Head of caudate nucleus (tissue), 42 donors: ENCODE results near the gene ANKFY1.
"Not testable (repeated sequence)": the region's sequence is repeated elsewhere in the genome, so short reads cannot be mapped to it uniquely, and the experiment has no call there.

Experiments used
- DNase-seq, 42 donors: peaks; one replicate each; pipeline versions ENCODE4 v3.0.0 to v3.0.0-alpha.2; 2020 to 2021; ENCODE audit warnings: mixed read lengths in 7 of 42
- intact Hi-C: fragments of 100-400 bp; cut with DNase I; formaldehyde crosslinking; loops from one replicate; pipeline ENCODE4 v1.15.0; 2022

The ANKFY1 gene

GRCh38 chr17:4143563-4144421, 120.0 kb downstream of the ANKFY1 start:
- intact Hi-C loops, result no loop called here
- peak; percentile 81 to 95 (median 91) for DNase-seq

GRCh38 chr17:4142107-4142900, 121.5 kb downstream of the ANKFY1 start:
- intact Hi-C loops, result no loop called here

GRCh38 chr17:4140125-4140524, 123.7 kb downstream of the ANKFY1 start:
- DNase-seq, result no peak
- intact Hi-C loops, result no loop called here

More at GRCh38 chr17:4142107-4142900, 121.5 kb downstream of the ANKFY1 start:
- DNase-seq, result peak in 17 of 42 donors; percentile 7 to 46 (median 21)

GRCh38 chr17:4138906-4139526, 124.8 kb downstream of the ANKFY1 start:
- intact Hi-C loops, DNase-seq: not testable (repeated sequence)

- DNase-seq, result peak in 31 of 42 donors; percentile 9 to 72 (median 35)
- intact Hi-C loops, result no loop called here
These were observed 127.4 kb downstream of the ANKFY1 start for GRCh38 chr17:4136373-4136772.

GRCh38 chr17:4135489-4135888, 128.3 kb downstream of the ANKFY1 start:
- no peak for DNase-seq
- intact Hi-C loops, result no loop called here

- no peak for DNase-seq
- intact Hi-C loops, result no loop called here
These were observed 129.1 kb downstream of the ANKFY1 start for GRCh38 chr17:4134721-4135120.

- intact Hi-C loops, result no loop called here
- DNase-seq, result peak in 12 of 42 donors; percentile 8 to 48 (median 23)
These were observed 133.1 kb downstream of the ANKFY1 start for GRCh38 chr17:4130715-4131114.

GRCh38 chr17:4127555-4127954, 136.2 kb downstream of the ANKFY1 start:
- intact Hi-C loops, result no loop called here
- DNase-seq, result no peak

GRCh38 chr17:4125552-4125951, 138.2 kb downstream of the ANKFY1 start:
- no peak for DNase-seq
- intact Hi-C loops, result no loop called here

- DNase-seq, result no peak
- intact Hi-C loops, result no loop called here
These were observed 138.8 kb downstream of the ANKFY1 start for GRCh38 chr17:4124999-4125398.

GRCh38 chr17:4120332-4120731, 143.4 kb downstream of the ANKFY1 start:
- no peak for DNase-seq
- intact Hi-C loops, result no loop called here

- intact Hi-C loops, result no loop called here
- no peak for DNase-seq
These were observed 144.5 kb downstream of the ANKFY1 start for GRCh38 chr17:4119299-4119698.

- intact Hi-C loops, result no loop called here
- DNase-seq, result no peak
These were observed 145.6 kb downstream of the ANKFY1 start for GRCh38 chr17:4118015-4118743.

GRCh38 chr17:4116516-4116915, 147.3 kb downstream of the ANKFY1 start:
- intact Hi-C loops, result no loop called here
- DNase-seq, result no peak
